NB4 (cell line): Measurements from ENCODE around the gene CEP128.

Experiments
- DNase-seq: peaks from one replicate; pipeline ENCODE4 v3.0.0; 2010; ENCODE audit warnings: low read depth
- H3K4me3 ChIP-seq: one replicate; pipeline ENCODE4 v1.5.1; 2011; ENCODE audit warnings: mild to moderate bottlenecking, low read depth, low read length, moderate library complexity
- CTCF ChIP-seq: IDR thresholded peaks from one replicate; pipeline ENCODE4 v1.5.1; 2012; ENCODE audit warnings: low read depth, low read length
- MAX ChIP-seq: IDR thresholded peaks from 2 replicates; pipeline ENCODE4 v1.6.1; 2011; ENCODE audit warnings: low read depth, low read length
- MYC ChIP-seq: IDR thresholded peaks from 2 replicates; pipeline ENCODE4 v1.6.1; 2011; ENCODE audit warnings: low read depth, low read length
- POLR2A ChIP-seq: IDR thresholded peaks from 2 replicates; pipeline ENCODE4 v1.6.1; 2011; ENCODE audit warnings: mild to moderate bottlenecking; ENCODE audit not compliant: insufficient read length; ENCODE audit errors: extremely low read depth

Gene CEP128

GRCh38 chr14:80605536-80605935, 336.0 kb downstream of the CEP128 start:
- no peak for TF ChIP-seq POLR2A
- no peak for TF ChIP-seq MAX
- TF ChIP-seq MYC: no peak
- no peak for TF ChIP-seq CTCF
- no peak overlapping the region for H3K4me3 ChIP-seq
- DNase-seq: no peak

GRCh38 chr14:80602946-80603345, 338.6 kb downstream of the CEP128 start:
- no peak for DNase-seq
- TF ChIP-seq CTCF (no peak), POLR2A (no peak), MYC (no peak), MAX (no peak)
- no peak overlapping the region for H3K4me3 ChIP-seq

GRCh38 chr14:80587096-80587724, 354.3 kb downstream of the CEP128 start:
- TF ChIP-seq POLR2A (no peak), CTCF (peak; percentile 45)
- H3K4me3 ChIP-seq: no peak overlapping the region
- DNase-seq: peak; percentile 31

- H3K4me3 ChIP-seq: no peak overlapping the region
- TF ChIP-seq MAX: no peak
- no peak for TF ChIP-seq POLR2A
- no peak for TF ChIP-seq MYC
- TF ChIP-seq CTCF: no peak
- no peak for DNase-seq
Observed at GRCh38 chr14:80586131-80586530, 355.4 kb downstream of the CEP128 start.

- TF ChIP-seq POLR2A (no peak), MAX (no peak), MYC (no peak), CTCF (no peak)
- DNase-seq: no peak
- no peak overlapping the region for H3K4me3 ChIP-seq
Observed at GRCh38 chr14:80585506-80585835, 356.1 kb downstream of the CEP128 start.

- H3K4me3 ChIP-seq: no peak overlapping the region
- DNase-seq: no peak
- no peak for TF ChIP-seq MAX
- no peak for TF ChIP-seq POLR2A
Observed at GRCh38 chr14:80584744-80585505, 356.6 kb downstream of the CEP128 start.
